C4-2B (cell line): ENCODE measurements around the gene BTBD9.

ENCODE experiments used
- CTCF ChIP-seq: fragments of 450-650 bp; conservative IDR thresholded peaks from 2 replicates; pipeline ENCODE4 v1.5.1; 2017; ENCODE audit warnings: mild to moderate bottlenecking
- ZFX ChIP-seq: fragments of 450-650 bp; IDR thresholded peaks from 2 replicates; pipeline ENCODE4 v1.6.1; 2017

DNA sequence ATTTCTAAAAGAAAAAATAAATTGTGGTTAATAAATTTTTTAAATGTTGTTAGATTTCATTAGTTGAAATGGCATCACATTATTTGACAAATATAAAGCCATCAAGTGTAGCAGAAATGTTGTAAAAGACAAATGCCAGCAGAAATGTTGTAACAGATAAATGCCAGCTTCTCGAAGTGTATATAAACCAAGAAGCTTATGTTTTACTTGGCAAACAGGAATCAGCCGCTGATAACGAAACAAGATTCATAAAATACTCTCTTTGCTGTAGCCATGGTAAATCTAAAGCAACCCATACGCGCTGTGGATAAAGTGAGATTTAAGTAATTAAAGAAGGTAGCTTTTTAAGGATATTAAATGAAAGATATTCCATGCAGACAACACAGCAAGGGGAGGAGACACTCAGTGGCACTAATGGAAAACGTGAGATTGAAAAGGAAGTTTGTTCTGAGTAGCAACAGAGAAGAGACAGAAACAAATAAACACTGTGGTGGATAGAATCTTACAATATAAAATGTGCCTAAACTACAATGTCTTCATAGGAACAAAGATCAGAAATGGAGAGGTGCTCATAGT, 29.6 kb downstream of the BTBD9 start:
- TF ChIP-seq CTCF (no peak), ZFX (no peak)
